ENCODE measurements around the gene SGK2.

SGK2 gene

GRCh38 chr20:43564993-43565757 lies 6.3 kb downstream of the SGK2 start:
- H3K27me3 ChIP-seq (ENCODE audit: control insufficient read depth, insufficient read depth, low read length) = no peaks in the 10 kb centered on the region
- no peaks in the 10 kb centered on the region for H3K9me3 ChIP-seq (ENCODE audit: control insufficient read depth, low read length)
- H2AFZ ChIP-seq = no peak overlapping the region
- no peak overlapping the region for H3K27ac ChIP-seq
- no peak for TF ChIP-seq CTCF (IDR thresholded peaks at IDR 0.05)
- H3K36me3 ChIP-seq (ENCODE audit: control insufficient read depth, insufficient read depth, low read length) = no peaks in the 10 kb centered on the region
- no peak overlapping the region for H3K9ac ChIP-seq
- H3K4me2 ChIP-seq (ENCODE audit: low read length) = no peak overlapping the region
- no peak overlapping the region for H3K4me3 ChIP-seq (ENCODE audit: low read depth, low read length)
- H3K79me2 ChIP-seq = no peaks in the 10 kb centered on the region
- H3K4me1 ChIP-seq = no peaks in the 10 kb centered on the region

GRCh38 chr20:43565758-43566104 lies 6.9 kb downstream of the SGK2 start:
- no peaks in the 10 kb centered on the region for H3K27me3 ChIP-seq (ENCODE audit: control insufficient read depth, insufficient read depth, low read length)
- no peaks in the 10 kb centered on the region for H3K79me2 ChIP-seq
- TF ChIP-seq CTCF (IDR thresholded peaks at IDR 0.05) = no peak
- no peak overlapping the region for H3K4me3 ChIP-seq (ENCODE audit: low read depth, low read length)
- H3K9me3 ChIP-seq (ENCODE audit: control insufficient read depth, low read length) = no peaks in the 10 kb centered on the region
- no peaks in the 10 kb centered on the region for H3K4me1 ChIP-seq
- no peak overlapping the region for H2AFZ ChIP-seq
- no peaks in the 10 kb centered on the region for H3K36me3 ChIP-seq (ENCODE audit: control insufficient read depth, insufficient read depth, low read length)
- no peak overlapping the region for H3K27ac ChIP-seq
- no peak overlapping the region for H3K9ac ChIP-seq
- H3K4me2 ChIP-seq (ENCODE audit: low read length) = no peak overlapping the region

GRCh38 chr20:43567477-43567876 lies 8.7 kb downstream of the SGK2 start:
- H3K9me3 ChIP-seq (ENCODE audit: control insufficient read depth, low read length) = no peaks in the 10 kb centered on the region
- H3K36me3 ChIP-seq (ENCODE audit: control insufficient read depth, insufficient read depth, low read length) = no peaks in the 10 kb centered on the region
- no peak overlapping the region for H3K4me3 ChIP-seq (ENCODE audit: low read depth, low read length)
- no peak overlapping the region for H2AFZ ChIP-seq
- no peaks in the 10 kb centered on the region for H3K4me1 ChIP-seq
- H3K79me2 ChIP-seq = no peaks in the 10 kb centered on the region
- no peak overlapping the region for H3K9ac ChIP-seq
- H3K27ac ChIP-seq = no peak overlapping the region
- H3K27me3 ChIP-seq (ENCODE audit: control insufficient read depth, insufficient read depth, low read length) = no peaks in the 10 kb centered on the region
- H3K4me2 ChIP-seq (ENCODE audit: low read length) = no peak overlapping the region
- TF ChIP-seq CTCF (IDR thresholded peaks at IDR 0.05) = no peak

GRCh38 chr20:43568706-43569105 lies 9.9 kb downstream of the SGK2 start:
- Histone ChIP-seq H3K9me3 (ENCODE audit: control insufficient read depth, low read length) (no peaks in the 10 kb centered on the region), H3K9ac (no peak overlapping the region), H3K36me3 (ENCODE audit: control insufficient read depth, insufficient read depth, low read length) (no peaks in the 10 kb centered on the region), H3K79me2 (no peaks in the 10 kb centered on the region), H3K27ac (no peak overlapping the region), H2AFZ (no peak overlapping the region), H3K4me2 (ENCODE audit: low read length) (no peak overlapping the region), H3K27me3 (ENCODE audit: control insufficient read depth, insufficient read depth, low read length) (no peaks in the 10 kb centered on the region), H3K4me1 (no peaks in the 10 kb centered on the region), H3K4me3 (ENCODE audit: low read depth, low read length) (no peak overlapping the region)
- no peak for TF ChIP-seq CTCF (IDR thresholded peaks at IDR 0.05)

- H3K9me3 ChIP-seq (ENCODE audit: control insufficient read depth, low read length) = no peaks in the 10 kb centered on the region
- H3K9ac ChIP-seq = no peak overlapping the region
- H2AFZ ChIP-seq = no peak overlapping the region
- TF ChIP-seq CTCF (IDR thresholded peaks at IDR 0.05) = no peak
- no peaks in the 10 kb centered on the region for H3K79me2 ChIP-seq
- H3K36me3 ChIP-seq (ENCODE audit: control insufficient read depth, insufficient read depth, low read length) = no peaks in the 10 kb centered on the region
- no peak overlapping the region for H3K4me2 ChIP-seq (ENCODE audit: low read length)
- H3K4me3 ChIP-seq (ENCODE audit: low read depth, low read length) = no peak overlapping the region
- H3K27ac ChIP-seq = no peak overlapping the region
- H3K27me3 ChIP-seq (ENCODE audit: control insufficient read depth, insufficient read depth, low read length) = no peaks in the 10 kb centered on the region
- H3K4me1 ChIP-seq = no peaks in the 10 kb centered on the region
These were observed 10.5 kb downstream of the SGK2 start for GRCh38 chr20:43569282-43569681.
